ENCODE results near the gene EML6.

- TF ChIP-seq CTCF (IDR thresholded peaks at IDR 0.05; ENCODE audit: control extremely low read depth in 1 of 3, insufficient read depth in 1 of 3, low read depth in 1 of 3, low read length in 3 of 3) = no peak
- no peak for TF ChIP-seq RXRA (IDR thresholded peaks at IDR 0.05; ENCODE audit: insufficient read depth, low read depth, low read length)
- TF ChIP-seq ATF2 (IDR thresholded peaks at IDR 0.05; ENCODE audit: low read length) = no peak
- TF ChIP-seq POLR2A (IDR thresholded peaks at IDR 0.05; ENCODE audit: control extremely low read depth in 1 of 2, low read depth in 2 of 2, low read length in 2 of 2) = no peak
- no peak for TF ChIP-seq CBX5 (IDR thresholded peaks at IDR 0.05; ENCODE audit: low read depth, low read length)
- TF ChIP-seq POLR2AphosphoS5 (IDR thresholded peaks at IDR 0.05; ENCODE audit: low read depth, low read length) = no peak
- no peak for TF ChIP-seq TAF1 (IDR thresholded peaks at IDR 0.05; ENCODE audit: low read depth, low read length)
- no peak for TF ChIP-seq EZH2 (IDR thresholded peaks at IDR 0.05; ENCODE audit: low read depth, low read length, severe bottlenecking)
- no peak for TF ChIP-seq CEBPB (IDR thresholded peaks at IDR 0.05; ENCODE audit: low read depth, low read length)
- TF ChIP-seq BRCA1 (IDR thresholded peaks at IDR 0.05; ENCODE audit: low read depth, low read length) = no peak
- no peak for TF ChIP-seq EGR1 (IDR thresholded peaks at IDR 0.05; ENCODE audit: borderline replicate concordance, low read depth, low read length)
- no peak for TF ChIP-seq HDAC6 (IDR thresholded peaks at IDR 0.05; ENCODE audit: low read depth, low read length)
- TF ChIP-seq SUZ12 (IDR thresholded peaks at IDR 0.05; ENCODE audit: low read length) = no peak
- TF ChIP-seq CREB1 (IDR thresholded peaks at IDR 0.05) = no peak
Observed at GRCh38 chr2:55012672-55013484, 289.4 kb downstream of the EML6 start.
